IPS-20b (cell line): ENCODE results near the gene PCGF2.

Source experiments
- H3K27ac ChIP-seq: one replicate; pipeline ENCODE4 v1.5.1; 2013; ENCODE audit warnings: low read length
- H3K27me3 ChIP-seq: 2 replicates; pipeline ENCODE4 v1.6.1; 2013; ENCODE audit warnings: mild to moderate bottlenecking, low read length, inconsistent platforms; ENCODE audit not compliant: insufficient read depth
- H3K36me3 ChIP-seq: 2 replicates; pipeline ENCODE4 v1.6.1; 2013; ENCODE audit warnings: low read depth, mild to moderate bottlenecking, inconsistent platforms, low read length, moderate library complexity; ENCODE audit not compliant: insufficient read depth
- H3K4me1 ChIP-seq: 2 replicates; pipeline ENCODE4 v1.6.1; 2013; ENCODE audit warnings: mild to moderate bottlenecking, control low read depth, inconsistent platforms, low read length, moderate library complexity; ENCODE audit not compliant: insufficient read depth
- H3K4me3 ChIP-seq: 2 replicates; pipeline ENCODE4 v1.5.1; 2013; ENCODE audit warnings: mild to moderate bottlenecking, low read length, inconsistent platforms
- H3K9ac ChIP-seq: 2 replicates; pipeline ENCODE4 v1.6.1; 2013; ENCODE audit warnings: low read depth, mild to moderate bottlenecking, inconsistent platforms, low read length, moderate library complexity
- H3K9me3 ChIP-seq: 2 replicates; pipeline ENCODE4 v1.6.1; 2013; ENCODE audit warnings: mild to moderate bottlenecking, low read depth, low read length, inconsistent platforms; ENCODE audit not compliant: insufficient read depth

The PCGF2 gene

GRCh38 chr17:38779965-38780752 lies 32.0 kb upstream of the PCGF2 start:
- Histone ChIP-seq H3K36me3 (peaks cover 93% of the 10 kb centered on the region), H3K4me1 (no peaks in the 10 kb centered on the region), H3K27me3 (no peaks in the 10 kb centered on the region), H3K9me3 (no peaks in the 10 kb centered on the region), H3K27ac (no peak overlapping the region), H3K9ac (no peak overlapping the region), H3K4me3 (no peak overlapping the region)

DNA sequence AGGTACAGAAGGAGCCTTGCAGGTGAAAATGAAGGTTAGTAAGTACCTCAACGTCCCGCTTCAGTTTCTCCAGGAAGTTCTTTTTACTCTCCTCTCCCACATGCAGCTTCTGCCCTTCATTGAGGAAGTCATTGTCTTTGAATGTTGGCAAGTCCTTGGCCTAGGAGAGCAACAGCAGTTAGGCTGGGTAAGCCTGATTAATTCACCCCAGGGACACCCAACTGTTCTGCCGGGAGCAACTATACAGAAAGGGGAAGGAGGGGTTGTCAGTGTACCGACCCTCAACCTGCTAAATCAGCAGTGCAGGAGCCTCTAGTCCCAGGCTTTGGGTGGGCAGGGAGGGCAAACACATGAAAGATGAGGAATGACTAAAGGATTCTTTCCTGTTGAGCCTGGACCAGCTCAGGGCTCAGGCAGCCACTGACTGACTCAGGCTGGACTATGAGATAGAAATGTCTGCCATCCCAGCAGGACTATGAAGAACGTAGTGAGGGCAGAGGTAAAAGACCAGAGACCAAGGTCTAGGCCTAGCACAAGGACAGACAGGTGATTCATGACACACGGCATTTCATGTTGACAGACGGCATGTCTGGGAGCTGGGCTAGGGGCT lies 29.6 kb upstream of the PCGF2 start:
- Histone ChIP-seq H3K9ac (no peak overlapping the region), H3K27me3 (no peaks in the 10 kb centered on the region), H3K36me3 (peaks cover 94% of the 10 kb centered on the region), H3K27ac (no peak overlapping the region), H3K4me3 (no peak overlapping the region), H3K4me1 (no peaks in the 10 kb centered on the region), H3K9me3 (no peaks in the 10 kb centered on the region)

DNA sequence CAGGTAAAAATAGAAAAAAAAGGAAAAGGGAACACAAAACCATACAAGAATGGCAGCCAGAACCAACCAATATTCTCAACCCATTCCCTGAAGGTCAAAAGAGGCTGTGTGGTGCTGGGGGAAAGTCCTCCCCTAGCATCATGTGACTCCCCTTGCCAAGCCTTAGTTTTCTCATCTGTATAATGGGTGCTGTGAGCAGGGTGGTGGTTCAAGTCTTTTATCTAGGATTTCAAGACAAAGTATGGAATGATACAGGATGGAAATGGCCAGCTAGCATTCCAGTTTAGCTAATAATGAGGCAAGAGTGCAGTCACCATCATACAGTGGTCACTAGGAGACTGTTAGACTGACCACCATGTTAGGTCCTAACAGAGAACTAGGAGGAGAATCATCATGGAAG lies 25.1 kb upstream of the PCGF2 start:
- Histone ChIP-seq H3K36me3 (peaks cover 93% of the 10 kb centered on the region), H3K9ac (no peak overlapping the region), H3K27me3 (no peaks in the 10 kb centered on the region), H3K4me1 (no peaks in the 10 kb centered on the region), H3K4me3 (no peak overlapping the region), H3K27ac (no peak overlapping the region), H3K9me3 (no peaks in the 10 kb centered on the region)

DNA sequence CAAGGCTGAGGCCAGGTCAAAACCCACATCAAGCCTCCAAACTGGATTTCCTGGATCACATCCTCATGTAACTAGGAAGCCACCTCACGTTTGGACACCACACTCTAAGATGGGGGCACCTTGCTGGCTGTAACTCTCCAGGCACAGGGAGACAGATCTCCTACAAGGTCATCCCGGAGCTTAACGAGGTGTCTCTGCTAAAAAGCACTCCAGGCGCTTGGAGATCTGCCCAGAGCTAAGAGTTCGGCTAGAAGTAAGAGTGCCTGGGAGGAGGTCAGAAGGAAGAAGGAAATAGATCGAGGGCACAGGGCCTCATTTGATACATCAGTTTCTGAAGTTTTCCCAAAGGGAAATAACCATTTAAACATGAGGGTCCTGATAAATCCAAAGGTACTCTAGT lies 20.3 kb upstream of the PCGF2 start:
- Histone ChIP-seq H3K27ac (no peak overlapping the region), H3K27me3 (no peaks in the 10 kb centered on the region), H3K9ac (no peak overlapping the region; the same call in 1 of the 2 replicates), H3K4me3 (no peak overlapping the region), H3K4me1 (no peaks in the 10 kb centered on the region), H3K36me3 (peaks cover 94% of the 10 kb centered on the region), H3K9me3 (no peaks in the 10 kb centered on the region)

- peaks cover 89% of the 10 kb centered on the region for H3K36me3 ChIP-seq
Measured at GRCh38 chr17:38766341-38766740, 18.2 kb upstream of the PCGF2 start.

GRCh38 chr17:38762231-38762630 lies 14.1 kb upstream of the PCGF2 start:
- H3K36me3 ChIP-seq = peaks cover 82% of the 10 kb centered on the region
- no peaks in the 10 kb centered on the region for H3K27me3 ChIP-seq
- H3K4me3 ChIP-seq = no peak overlapping the region
- no peaks in the 10 kb centered on the region for H3K9me3 ChIP-seq
- no peak overlapping the region for H3K9ac ChIP-seq
- no peaks in the 10 kb centered on the region for H3K4me1 ChIP-seq
- no peak overlapping the region for H3K27ac ChIP-seq

More at GRCh38 chr17:38766341-38766740, 18.2 kb upstream of the PCGF2 start:
- H3K27me3 ChIP-seq = no peaks in the 10 kb centered on the region
- H3K4me3 ChIP-seq = no peak overlapping the region
- H3K9me3 ChIP-seq = no peaks in the 10 kb centered on the region
- no peaks in the 10 kb centered on the region for H3K4me1 ChIP-seq
- H3K27ac ChIP-seq = no peak overlapping the region
- no peak overlapping the region for H3K9ac ChIP-seq

GRCh38 chr17:38761612-38762011 lies 13.5 kb upstream of the PCGF2 start:
- Histone ChIP-seq H3K9ac (no peak overlapping the region), H3K9me3 (no peaks in the 10 kb centered on the region), H3K4me3 (no peak overlapping the region), H3K27me3 (no peaks in the 10 kb centered on the region), H3K36me3 (peaks cover 81% of the 10 kb centered on the region), H3K27ac (no peak overlapping the region), H3K4me1 (no peaks in the 10 kb centered on the region)

DNA sequence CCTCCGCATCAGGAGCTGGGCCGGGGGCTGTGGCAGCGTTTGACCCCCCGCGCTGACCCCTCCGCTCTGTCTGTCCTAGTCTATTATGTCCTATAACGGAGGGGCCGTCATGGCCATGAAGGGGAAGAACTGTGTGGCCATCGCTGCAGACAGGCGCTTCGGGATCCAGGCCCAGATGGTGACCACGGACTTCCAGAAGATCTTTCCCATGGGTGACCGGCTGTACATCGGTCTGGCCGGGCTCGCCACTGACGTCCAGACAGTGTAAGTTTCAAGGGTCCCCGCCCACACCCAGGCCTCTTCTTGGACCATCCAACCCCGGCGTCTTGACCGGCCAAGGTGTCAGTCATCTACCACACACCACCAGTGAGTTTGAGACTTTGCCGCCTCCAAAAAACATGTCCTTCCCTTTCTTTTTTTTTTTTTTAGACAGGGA lies 5.0 kb upstream of the PCGF2 start:
- H3K4me1 ChIP-seq = 0 out of 2 replicates have a peak, but pooled peaks cover 3% of the 10 kb centered on the region
- H3K9ac ChIP-seq = peak overlapping the region; percentile 81; the same call in 1 of the 2 replicates
- no peaks in the 10 kb centered on the region for H3K9me3 ChIP-seq
- peaks cover 17% of the 10 kb centered on the region; the same call in 1 of the 2 replicates for H3K27me3 ChIP-seq
- H3K27ac ChIP-seq = peak overlapping the region; percentile 1
- peaks cover 36% of the 10 kb centered on the region for H3K36me3 ChIP-seq
- peak overlapping the region; percentile 91 for H3K4me3 ChIP-seq

DNA sequence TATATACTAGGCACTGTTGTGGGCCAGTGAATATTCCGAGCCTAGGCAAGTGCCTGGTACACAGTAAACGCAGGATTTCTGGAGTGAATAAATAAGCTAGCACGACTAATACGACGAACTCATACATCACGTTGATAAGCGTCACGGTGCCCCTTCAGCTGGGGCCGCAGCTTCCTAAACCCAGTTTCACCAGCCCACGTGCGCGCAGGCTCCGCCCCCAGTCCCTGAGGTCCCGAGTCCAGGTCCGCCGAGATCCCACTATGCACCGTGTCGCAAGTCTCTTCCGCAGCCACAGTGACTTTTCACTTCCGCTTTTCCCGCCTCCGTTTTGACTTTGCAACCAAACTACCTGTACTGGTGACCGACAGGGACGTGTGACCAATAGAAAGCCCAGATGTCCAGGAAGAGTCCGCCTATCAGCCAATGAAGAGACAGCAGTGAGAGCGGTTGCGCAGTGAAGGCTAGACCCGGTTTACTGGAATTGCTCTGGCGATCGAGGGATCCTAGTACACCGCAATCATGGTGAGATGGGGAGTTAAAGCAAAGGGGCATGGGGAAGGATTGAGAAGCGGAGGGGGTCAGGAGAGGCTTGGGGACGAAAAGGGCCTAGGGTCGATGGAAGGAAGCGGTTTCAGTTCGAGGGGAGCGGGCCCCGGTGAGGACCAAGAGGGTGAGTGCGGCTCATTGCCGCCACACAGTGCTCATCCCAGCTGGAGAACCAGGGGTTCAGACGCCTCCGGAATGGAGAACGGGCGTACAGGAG lies 4.4 kb upstream of the PCGF2 start, which contains the start of gene PSMB3:
TSS of gene PSMB3 (plus strand) at position 434 of the 763 bp plus-strand sequence. CDS start at position 520, 86 bp downstream.
- H3K27ac ChIP-seq = peak within 1 kb of the TSS; percentile 64
- no peaks in the 10 kb centered on the region for H3K9me3 ChIP-seq
- peaks cover 31% of the 10 kb centered on the region for H3K36me3 ChIP-seq
- H3K27me3 ChIP-seq = peaks cover 17% of the 10 kb centered on the region; the same call in 1 of the 2 replicates
- 0 out of 2 replicates have a peak, but pooled peaks cover 3% of the 10 kb centered on the region for H3K4me1 ChIP-seq
- H3K4me3 ChIP-seq = peak within 1 kb of the TSS; percentile 91
- H3K9ac ChIP-seq = peak within 1 kb of the TSS; percentile 95

DNA sequence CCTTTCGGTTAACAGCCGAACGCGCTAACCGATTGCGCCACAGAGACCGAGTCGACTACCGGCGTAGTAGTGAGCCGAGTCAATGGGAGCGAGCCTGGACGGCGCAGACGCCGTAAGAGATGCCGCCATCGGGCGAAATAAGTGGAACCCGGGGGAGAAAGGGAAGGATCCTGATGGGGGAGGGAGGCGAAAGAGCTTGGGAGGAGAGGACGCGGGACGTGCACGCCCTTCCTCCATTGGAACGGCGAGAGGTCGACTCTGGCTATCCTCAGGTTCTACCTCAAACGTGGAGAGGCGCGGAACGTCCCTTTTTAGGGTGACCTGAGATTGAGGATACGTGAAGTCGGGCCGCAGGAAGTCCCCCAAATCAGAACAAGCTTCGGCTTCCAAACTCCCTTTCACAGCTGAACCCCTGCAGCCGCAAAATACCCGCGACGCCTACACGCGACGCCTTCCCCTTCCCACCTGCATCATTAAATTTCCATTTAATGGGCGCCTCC lies 3.7 kb upstream of the PCGF2 start:
- Histone ChIP-seq H3K9me3 (no peaks in the 10 kb centered on the region), H3K9ac (peak overlapping the region; percentile 95), H3K4me1 (peaks cover 3% of the 10 kb centered on the region; the same call in 1 of the 2 replicates), H3K27ac (peak overlapping the region; percentile 64), H3K36me3 (peaks cover 27% of the 10 kb centered on the region), H3K4me3 (peak overlapping the region; percentile 91), H3K27me3 (peaks cover 17% of the 10 kb centered on the region; the same call in 1 of the 2 replicates)

DNA sequence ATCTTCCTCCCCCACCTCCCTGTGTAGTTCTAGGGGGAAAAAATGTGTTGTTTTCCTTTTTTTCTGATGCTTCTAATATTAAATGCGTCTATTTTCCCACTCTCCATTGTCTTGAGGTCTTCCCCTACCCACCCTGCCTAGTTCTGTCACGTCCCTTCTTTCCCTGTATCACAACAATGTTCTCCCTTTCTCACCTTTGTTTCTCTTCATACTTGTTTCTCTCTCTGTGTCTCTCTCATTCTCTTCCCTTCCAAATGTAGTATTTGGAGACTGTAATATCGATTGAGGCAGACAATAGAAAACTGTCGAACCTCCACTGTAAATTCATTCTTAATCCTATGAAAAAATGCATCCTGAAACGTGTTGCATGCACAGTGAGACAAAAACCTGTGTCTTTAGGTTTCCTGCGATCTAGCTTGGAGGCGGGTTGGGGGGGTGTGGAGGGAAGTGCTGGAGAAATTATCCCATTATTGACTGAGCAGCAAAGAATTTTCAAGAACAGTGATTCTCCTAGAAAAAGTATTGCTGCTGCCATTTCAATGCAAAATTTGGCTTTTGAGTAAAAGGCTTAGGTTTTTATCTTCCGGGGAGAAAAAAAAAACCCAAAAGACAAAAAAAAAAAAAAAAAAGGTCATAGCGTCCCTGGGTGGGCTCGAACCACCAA lies 3.1 kb upstream of the PCGF2 start:
- Histone ChIP-seq H3K9me3 (no peaks in the 10 kb centered on the region), H3K36me3 (peaks cover 22% of the 10 kb centered on the region), H3K4me3 (peak overlapping the region; percentile 91), H3K9ac (peak overlapping the region; percentile 48; the same call in 1 of the 2 replicates), H3K4me1 (peaks cover 9% of the 10 kb centered on the region; the same call in 1 of the 2 replicates), H3K27ac (no peak overlapping the region), H3K27me3 (peaks cover 17% of the 10 kb centered on the region; the same call in 1 of the 2 replicates)
